Loucy (cell line): ENCODE results near the gene DMXL1.

Source experiments
- CTCF ChIP-seq: fragments of 200-600 bp; sonication (generic); conservative IDR thresholded peaks from 2 replicates; pipeline ENCODE4 v1.5.1; 2014; ENCODE audit warnings: mild to moderate bottlenecking, antibody characterized with exemption, low read length
- EZH2phosphoT487 ChIP-seq: fragments of 200-600 bp; IDR thresholded peaks from 2 replicates; pipeline ENCODE4 v1.6.1; 2018; ENCODE audit warnings: antibody characterized with exemption, mild to moderate bottlenecking, moderate library complexity, borderline replicate concordance

DNA sequence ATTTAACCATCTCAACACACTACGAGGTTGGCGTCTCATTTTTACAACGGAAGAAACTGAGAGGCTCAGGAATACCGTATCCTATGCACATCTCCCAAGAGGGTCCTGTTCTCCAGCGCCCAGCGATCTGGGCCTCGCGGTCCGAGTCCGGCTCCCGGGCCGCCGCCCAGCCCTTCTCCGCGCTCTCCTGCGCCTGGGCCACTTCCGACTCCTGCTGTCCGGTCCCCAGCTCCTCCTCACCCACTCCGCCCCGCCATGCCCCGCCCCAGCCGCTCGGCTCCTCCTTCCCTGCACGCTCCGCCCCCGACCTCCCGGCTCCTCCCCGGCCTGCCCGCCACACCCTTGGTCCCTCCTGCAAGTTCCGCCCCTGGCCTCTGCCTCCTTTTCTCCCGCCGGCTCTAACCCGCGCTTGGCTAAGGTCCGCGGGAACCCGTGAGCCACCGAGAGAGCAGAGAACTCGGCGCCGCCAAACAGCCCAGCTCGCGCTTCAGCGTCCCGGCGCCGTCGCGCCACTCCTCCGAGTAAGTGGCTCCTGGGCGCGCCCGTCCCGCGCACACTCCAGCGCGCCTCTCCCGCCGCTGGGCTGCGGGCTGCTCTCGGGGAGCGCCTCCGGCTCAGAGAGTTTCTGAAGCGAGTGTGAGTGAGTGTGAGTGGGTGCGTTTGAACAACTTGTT, 197.6 kb downstream of the DMXL1 start:
- TF ChIP-seq EZH2phosphoT487, result no peak
- TF ChIP-seq CTCF, result no peak
